SK-N-SH treated with all-trans-retinoic acid at 6 μM for 48 hours (cell line): ENCODE results near the gene UNG.

Experiments
- ATAC-seq: fragments of 200-7000 bp; cut with Tn5 transposase; 3 replicates; pipeline ENCODE4 v1.9.1; 2020; ENCODE audit warnings: mild to moderate bottlenecking, moderate library complexity
- ARNTL ChIP-seq: fragments of 450-650 bp; formaldehyde crosslinking; IDR thresholded peaks from 2 replicates; pipeline ENCODE4 v1.5.0; 2020; ENCODE audit warnings: low read depth, mild to moderate bottlenecking, moderate library complexity, borderline replicate concordance
- BACH2 ChIP-seq: fragments of 250-450 bp; sonication (Bioruptor Pico); IDR thresholded peaks from 2 replicates; pipeline ENCODE4 v1.9.0; 2021; ENCODE audit warnings: mild to moderate bottlenecking, borderline replicate concordance
- ESRRG ChIP-seq: fragments of 250-450 bp; sonication (Bioruptor Pico); IDR thresholded peaks from 2 replicates; pipeline ENCODE4 v1.6.1; 2021; ENCODE audit warnings: mild to moderate bottlenecking
- GLIS3 ChIP-seq: fragments of 250-450 bp; sonication (Bioruptor Pico); IDR thresholded peaks from 2 replicates; pipeline ENCODE4 v1.5.0; 2020; ENCODE audit warnings: mild to moderate bottlenecking, moderate library complexity
- ISL1 ChIP-seq: fragments of 250-450 bp; sonication (Bioruptor Pico); IDR thresholded peaks from 2 replicates; pipeline ENCODE4 v2.1.2; 2022; ENCODE audit warnings: mild to moderate bottlenecking, moderate library complexity
- OSR1 ChIP-seq: fragments of 250-450 bp; sonication (Bioruptor Pico); IDR thresholded peaks from 2 replicates; pipeline ENCODE4 v1.8.0; 2022; ENCODE audit warnings: moderate library complexity, mild to moderate bottlenecking, inconsistent platforms
- RARB ChIP-seq: fragments of 250-450 bp; sonication (Bioruptor Pico); IDR thresholded peaks from 2 replicates; pipeline ENCODE4 v1.8.0; 2021; ENCODE audit warnings: mild to moderate bottlenecking, moderate library complexity
- TCF4 ChIP-seq: fragments of 250-450 bp; sonication (Bioruptor Pico); IDR thresholded peaks from 2 replicates; pipeline ENCODE4 v1.8.0; 2021; ENCODE audit warnings: mild to moderate bottlenecking, moderate library complexity, borderline replicate concordance
- TOX ChIP-seq: fragments of 250-450 bp; sonication (Bioruptor Pico); IDR thresholded peaks from 2 replicates; pipeline ENCODE4 v1.8.0; 2021; ENCODE audit warnings: mild to moderate bottlenecking, moderate library complexity, borderline replicate concordance
- ZC3H10 ChIP-seq: fragments of 250-450 bp; sonication (Bioruptor Pico); IDR thresholded peaks from 2 replicates; pipeline ENCODE4 v1.5.1; 2021; ENCODE audit warnings: mild to moderate bottlenecking, moderate library complexity
- ZNF565 ChIP-seq: fragments of 450-650 bp; formaldehyde crosslinking; conservative IDR thresholded peaks from 2 replicates; pipeline ENCODE4 v1.5.0; 2020; ENCODE audit warnings: low read depth, mild to moderate bottlenecking, moderate library complexity
- ZNF70 ChIP-seq: fragments of 450-650 bp; formaldehyde crosslinking; IDR thresholded peaks from 2 replicates; pipeline ENCODE4 v1.5.0; 2020; ENCODE audit warnings: mild to moderate bottlenecking, moderate library complexity
- ZNF8 ChIP-seq: fragments of 450-650 bp; formaldehyde crosslinking; IDR thresholded peaks from 2 replicates; pipeline ENCODE4 v1.5.0; 2020; ENCODE audit warnings: mild to moderate bottlenecking, moderate library complexity
- TF ChIP-seq, protein P1 (sequence below): fragments of 250-450 bp; sonication (Bioruptor Pico); IDR thresholded peaks from 2 replicates; pipeline ENCODE4 v1.5.1; 2021; ENCODE audit warnings: mild to moderate bottlenecking, moderate library complexity
- TF ChIP-seq, protein P2 (sequence below): fragments of 250-450 bp; sonication (Bioruptor Pico); IDR thresholded peaks from 2 replicates; pipeline ENCODE4 v1.8.0; 2020; ENCODE audit warnings: mild to moderate bottlenecking, moderate library complexity, borderline replicate concordance
- TF ChIP-seq, protein P3 (sequence below): fragments of 250-450 bp; sonication (Bioruptor Pico); IDR thresholded peaks from 2 replicates; pipeline ENCODE4 v1.5.0; 2020; ENCODE audit warnings: mild to moderate bottlenecking, moderate library complexity
- TF ChIP-seq, protein P4 (sequence below): fragments of 250-450 bp; sonication (Bioruptor Pico); IDR thresholded peaks from 2 replicates; pipeline ENCODE4 v1.8.0; 2021; ENCODE audit warnings: low read depth, mild to moderate bottlenecking, moderate library complexity, borderline replicate concordance

The UNG gene

DNA sequence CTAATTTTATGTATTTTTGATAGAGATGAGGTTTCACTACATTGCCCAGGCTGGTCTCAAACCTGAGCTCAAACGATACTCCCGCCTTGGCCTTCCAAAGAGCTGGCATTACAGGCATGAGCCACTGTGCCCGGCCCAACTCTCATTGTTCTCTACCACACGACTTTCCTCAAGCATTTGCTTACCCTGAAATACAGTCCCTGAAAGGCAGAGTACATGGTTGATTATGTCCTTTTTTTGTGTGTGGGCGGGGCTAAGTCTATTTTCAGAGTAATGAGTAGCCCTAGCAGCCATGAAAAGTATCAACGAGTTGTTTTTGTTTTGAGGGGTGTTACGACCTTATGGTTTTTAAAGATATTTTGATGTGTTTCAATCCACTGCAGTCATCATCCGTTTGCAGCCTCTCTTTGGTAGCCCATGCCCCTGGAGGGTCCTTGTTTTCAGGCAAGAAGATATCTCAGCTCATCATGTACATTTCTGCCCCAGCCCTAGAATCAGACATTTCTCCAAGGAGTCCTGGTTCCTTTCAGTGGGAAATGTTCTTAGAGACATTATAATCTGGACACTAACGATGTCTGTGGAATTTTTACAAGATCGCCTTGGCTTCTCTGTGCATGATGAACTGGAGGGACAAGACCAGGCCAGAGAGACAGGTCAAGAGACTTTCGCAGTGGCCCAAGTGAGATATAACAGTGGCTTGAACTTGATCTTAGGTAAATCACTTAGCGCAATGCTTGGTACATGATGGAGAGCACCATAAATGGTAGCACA, 27.7 kb downstream of the UNG start:
- no peak for TF ChIP-seq ZC3H10 (CRISPR knock-in tag)
- no peak for TF ChIP-seq TCF4 (CRISPR knock-in tag)
- TF ChIP-seq ISL1 (CRISPR knock-in tag), result no peak
- no peak for TF ChIP-seq ZNF8
- no peak for TF ChIP-seq GLIS3 (CRISPR knock-in tag)
- TF ChIP-seq, all 23 proteins: peak for 0
- ATAC-seq, result no peak

DNA sequence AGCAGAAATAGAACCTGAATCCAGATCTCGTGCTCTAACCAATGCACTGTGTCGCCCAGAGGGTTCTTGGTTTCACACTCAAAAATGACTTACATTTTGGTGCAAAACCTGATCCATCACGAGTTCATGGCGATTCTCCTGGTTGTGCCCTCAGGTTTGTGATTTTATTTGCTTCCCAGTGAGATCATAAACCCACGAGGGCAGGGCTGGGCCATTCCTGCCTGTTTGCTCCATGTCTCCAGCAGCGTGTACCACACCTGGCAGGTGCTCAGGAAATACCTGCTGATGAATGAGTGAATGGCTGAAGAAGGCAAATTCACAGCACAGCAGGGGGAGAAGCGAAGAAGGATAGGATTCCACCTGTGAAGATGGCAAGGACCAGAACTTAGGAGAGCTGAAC, 28.4 kb downstream of the UNG start:
- no peak for TF ChIP-seq RARB (CRISPR knock-in tag)
- TF ChIP-seq BACH2 (CRISPR knock-in tag), result no peak
- TF ChIP-seq, protein P1, sequence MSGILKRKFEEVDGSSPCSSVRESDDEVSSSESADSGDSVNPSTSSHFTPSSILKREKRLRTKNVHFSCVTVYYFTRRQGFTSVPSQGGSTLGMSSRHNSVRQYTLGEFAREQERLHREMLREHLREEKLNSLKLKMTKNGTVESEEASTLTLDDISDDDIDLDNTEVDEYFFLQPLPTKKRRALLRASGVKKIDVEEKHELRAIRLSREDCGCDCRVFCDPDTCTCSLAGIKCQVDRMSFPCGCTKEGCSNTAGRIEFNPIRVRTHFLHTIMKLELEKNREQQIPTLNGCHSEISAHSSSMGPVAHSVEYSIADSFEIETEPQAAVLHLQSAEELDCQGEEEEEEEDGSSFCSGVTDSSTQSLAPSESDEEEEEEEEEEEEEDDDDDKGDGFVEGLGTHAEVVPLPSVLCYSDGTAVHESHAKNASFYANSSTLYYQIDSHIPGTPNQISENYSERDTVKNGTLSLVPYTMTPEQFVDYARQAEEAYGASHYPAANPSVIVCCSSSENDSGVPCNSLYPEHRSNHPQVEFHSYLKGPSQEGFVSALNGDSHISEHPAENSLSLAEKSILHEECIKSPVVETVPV (CRISPR knock-in tag), result no peak
- TF ChIP-seq, protein P2, sequence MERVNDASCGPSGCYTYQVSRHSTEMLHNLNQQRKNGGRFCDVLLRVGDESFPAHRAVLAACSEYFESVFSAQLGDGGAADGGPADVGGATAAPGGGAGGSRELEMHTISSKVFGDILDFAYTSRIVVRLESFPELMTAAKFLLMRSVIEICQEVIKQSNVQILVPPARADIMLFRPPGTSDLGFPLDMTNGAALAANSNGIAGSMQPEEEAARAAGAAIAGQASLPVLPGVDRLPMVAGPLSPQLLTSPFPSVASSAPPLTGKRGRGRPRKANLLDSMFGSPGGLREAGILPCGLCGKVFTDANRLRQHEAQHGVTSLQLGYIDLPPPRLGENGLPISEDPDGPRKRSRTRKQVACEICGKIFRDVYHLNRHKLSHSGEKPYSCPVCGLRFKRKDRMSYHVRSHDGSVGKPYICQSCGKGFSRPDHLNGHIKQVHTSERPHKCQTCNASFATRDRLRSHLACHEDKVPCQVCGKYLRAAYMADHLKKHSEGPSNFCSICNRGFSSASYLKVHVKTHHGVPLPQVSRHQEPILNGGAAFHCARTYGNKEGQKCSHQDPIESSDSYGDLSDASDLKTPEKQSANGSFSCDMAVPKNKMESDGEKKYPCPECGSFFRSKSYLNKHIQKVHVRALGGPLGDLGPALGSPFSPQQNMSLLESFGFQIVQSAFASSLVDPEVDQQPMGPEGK, result no peak
- TF ChIP-seq GLIS3 (CRISPR knock-in tag), result no peak
- no peak for TF ChIP-seq ESRRG
- no peak for TF ChIP-seq ZNF8
- TF ChIP-seq OSR1 (CRISPR knock-in tag), result no peak
- TF ChIP-seq TOX (CRISPR knock-in tag), result no peak
- TF ChIP-seq, protein P3, sequence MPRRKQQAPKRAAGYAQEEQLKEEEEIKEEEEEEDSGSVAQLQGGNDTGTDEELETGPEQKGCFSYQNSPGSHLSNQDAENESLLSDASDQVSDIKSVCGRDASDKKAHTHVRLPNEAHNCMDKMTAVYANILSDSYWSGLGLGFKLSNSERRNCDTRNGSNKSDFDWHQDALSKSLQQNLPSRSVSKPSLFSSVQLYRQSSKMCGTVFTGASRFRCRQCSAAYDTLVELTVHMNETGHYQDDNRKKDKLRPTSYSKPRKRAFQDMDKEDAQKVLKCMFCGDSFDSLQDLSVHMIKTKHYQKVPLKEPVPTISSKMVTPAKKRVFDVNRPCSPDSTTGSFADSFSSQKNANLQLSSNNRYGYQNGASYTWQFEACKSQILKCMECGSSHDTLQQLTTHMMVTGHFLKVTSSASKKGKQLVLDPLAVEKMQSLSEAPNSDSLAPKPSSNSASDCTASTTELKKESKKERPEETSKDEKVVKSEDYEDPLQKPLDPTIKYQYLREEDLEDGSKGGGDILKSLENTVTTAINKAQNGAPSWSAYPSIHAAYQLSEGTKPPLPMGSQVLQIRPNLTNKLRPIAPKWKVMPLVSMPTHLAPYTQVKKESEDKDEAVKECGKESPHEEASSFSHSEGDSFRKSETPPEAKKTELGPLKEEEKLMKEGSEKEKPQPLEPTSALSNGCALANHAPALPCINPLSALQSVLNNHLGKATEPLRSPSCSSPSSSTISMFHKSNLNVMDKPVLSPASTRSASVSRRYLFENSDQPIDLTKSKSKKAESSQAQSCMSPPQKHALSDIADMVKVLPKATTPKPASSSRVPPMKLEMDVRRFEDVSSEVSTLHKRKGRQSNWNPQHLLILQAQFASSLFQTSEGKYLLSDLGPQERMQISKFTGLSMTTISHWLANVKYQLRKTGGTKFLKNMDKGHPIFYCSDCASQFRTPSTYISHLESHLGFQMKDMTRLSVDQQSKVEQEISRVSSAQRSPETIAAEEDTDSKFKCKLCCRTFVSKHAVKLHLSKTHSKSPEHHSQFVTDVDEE, result no peak
- no peak for TF ChIP-seq ARNTL (CRISPR knock-in tag)
- TF ChIP-seq, protein P4, sequence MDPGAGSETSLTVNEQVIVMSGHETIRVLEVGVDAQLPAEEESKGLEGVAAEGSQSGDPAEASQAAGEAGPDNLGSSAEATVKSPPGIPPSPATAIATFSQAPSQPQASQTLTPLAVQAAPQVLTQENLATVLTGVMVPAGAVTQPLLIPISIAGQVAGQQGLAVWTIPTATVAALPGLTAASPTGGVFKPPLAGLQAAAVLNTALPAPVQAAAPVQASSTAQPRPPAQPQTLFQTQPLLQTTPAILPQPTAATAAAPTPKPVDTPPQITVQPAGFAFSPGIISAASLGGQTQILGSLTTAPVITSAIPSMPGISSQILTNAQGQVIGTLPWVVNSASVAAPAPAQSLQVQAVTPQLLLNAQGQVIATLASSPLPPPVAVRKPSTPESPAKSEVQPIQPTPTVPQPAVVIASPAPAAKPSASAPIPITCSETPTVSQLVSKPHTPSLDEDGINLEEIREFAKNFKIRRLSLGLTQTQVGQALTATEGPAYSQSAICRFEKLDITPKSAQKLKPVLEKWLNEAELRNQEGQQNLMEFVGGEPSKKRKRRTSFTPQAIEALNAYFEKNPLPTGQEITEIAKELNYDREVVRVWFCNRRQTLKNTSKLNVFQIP (CRISPR knock-in tag), result no peak
- TF ChIP-seq ZNF565 (CRISPR knock-in tag), result no peak
- ATAC-seq, result no peak

DNA sequence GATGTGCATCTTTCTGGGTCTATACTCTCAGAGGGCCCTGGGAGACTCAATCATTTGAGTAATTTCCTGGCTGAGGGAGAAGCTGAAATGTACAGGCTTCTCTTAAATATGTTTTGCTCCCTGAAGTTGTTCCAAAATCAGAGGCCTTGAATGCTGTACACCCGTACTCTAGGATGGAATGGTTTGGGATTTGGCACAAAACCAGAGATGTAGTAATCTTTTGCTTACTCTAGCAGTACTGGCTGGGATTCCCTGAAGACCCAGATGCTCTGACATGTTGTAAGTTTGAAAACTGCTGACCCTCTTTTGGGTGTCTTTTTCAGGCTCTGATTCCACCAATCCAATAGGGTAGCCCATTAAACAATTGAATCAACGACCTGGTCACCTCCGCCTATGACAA, 29.4 kb downstream of the UNG start:
- ATAC-seq, result no peak

More for the DNA sequence above, 29.4 kb downstream of the UNG start:
- no peak for TF ChIP-seq ZNF8
- no peak for TF ChIP-seq ZNF70 (CRISPR knock-in tag)
- TF ChIP-seq ISL1 (CRISPR knock-in tag), result no peak
- TF ChIP-seq TCF4 (CRISPR knock-in tag), result no peak
- no peak for TF ChIP-seq RARB (CRISPR knock-in tag)
- TF ChIP-seq GLIS3 (CRISPR knock-in tag), result no peak
- TF ChIP-seq, protein P1 (CRISPR knock-in tag), result no peak
- no peak for TF ChIP-seq OSR1 (CRISPR knock-in tag)
- no peak for TF ChIP-seq ESRRG
